Effector CD8-positive, alpha-beta T cell (primary cell): ENCODE data around the gene TRIM71.
A peak's percentile ranks its signal among the peaks of the same experiment; 100 is the strongest.
"Not testable (repeated sequence)": the region's sequence is repeated elsewhere in the genome, so short reads cannot be mapped to it uniquely, and the experiment has no call there.

Experiments
- DNase-seq: peaks from one replicate; lab custom pipeline; 2025; lab: John Stamatoyannopoulos, UW
- total RNA-seq, 4 experiments: gene quantifications; one replicate each; lab custom pipeline; 2026; lab: John Stamatoyannopoulos, UW

The TRIM71 gene
- total RNA-seq: 0 to 0.27 (median 0) reads per million in 4 experiments

GRCh38 chr3:32817558-32818228 lies at the start of gene TRIM71:
TSS of gene TRIM71 (plus strand) at chr3:32817997. CDS start at chr3:32818081, 84 bp downstream.
- no peak for DNase-seq

- DNase-seq: no peak
Observed at GRCh38 chr3:32778389-32778788, 39.4 kb upstream of the TRIM71 start.

- no peak for DNase-seq
Observed at GRCh38 chr3:32780071-32780734, 37.6 kb upstream of the TRIM71 start.

DNA sequence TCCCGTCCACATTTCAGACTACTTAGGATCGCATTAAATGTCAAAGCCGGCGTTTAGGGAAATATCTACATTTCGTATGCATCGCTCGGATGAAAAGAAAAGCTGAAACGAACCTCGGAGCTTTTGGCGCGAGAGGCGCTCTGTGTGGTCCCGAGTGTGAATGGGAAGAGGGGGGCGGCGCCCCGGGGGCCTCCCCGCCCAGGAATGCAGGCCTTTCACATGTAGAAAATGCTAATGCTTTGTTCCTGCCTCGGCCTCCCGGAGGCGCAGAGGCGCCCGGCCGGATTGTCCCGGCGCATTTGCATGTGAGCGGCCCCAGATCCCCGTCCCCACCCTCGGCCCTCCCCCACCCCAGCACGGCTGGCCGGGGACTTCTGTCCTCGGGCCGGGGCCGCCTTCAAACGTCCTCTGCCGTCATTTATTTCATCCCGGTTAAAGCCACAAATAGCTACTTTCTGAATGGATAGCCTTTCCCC lies 37.0 kb upstream of the TRIM71 start:
- DNase-seq: no peak

DNA sequence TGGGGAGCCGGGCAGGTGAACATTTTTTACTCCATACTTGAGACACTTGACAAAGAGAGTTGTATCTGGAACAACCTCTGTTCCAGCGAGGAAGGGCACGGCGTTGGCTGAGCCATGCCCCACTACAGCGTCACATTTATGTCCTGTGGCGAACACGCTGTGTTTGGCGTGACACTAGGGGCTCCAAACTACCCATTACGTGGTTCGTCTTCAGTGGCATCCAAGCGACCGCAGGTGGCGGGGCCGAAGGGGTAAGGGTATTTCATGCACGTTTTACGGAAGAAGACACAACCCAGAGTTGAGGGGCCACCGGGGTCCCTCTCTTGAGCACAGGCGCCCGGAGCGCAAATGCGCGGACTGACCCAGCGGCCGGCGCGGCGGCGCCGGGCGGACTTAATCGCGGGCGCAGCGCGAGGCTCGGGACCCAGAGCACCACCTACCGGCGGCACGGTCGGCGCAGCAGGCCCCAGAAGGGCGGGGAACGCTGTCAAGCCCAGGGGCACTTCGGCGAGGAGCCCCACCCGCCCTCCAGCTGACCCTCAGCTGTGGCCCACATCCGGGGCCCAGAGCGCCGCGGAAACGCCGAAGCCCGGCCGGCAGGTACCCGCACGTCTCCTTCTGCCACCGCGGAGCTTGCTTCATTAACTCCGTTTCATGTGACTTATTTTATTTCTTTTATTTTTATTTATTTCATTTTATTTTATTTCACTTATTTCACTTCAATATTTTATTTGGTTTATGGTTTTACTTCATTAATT lies 36.4 kb upstream of the TRIM71 start:
- peak; percentile 3 for DNase-seq

DNA sequence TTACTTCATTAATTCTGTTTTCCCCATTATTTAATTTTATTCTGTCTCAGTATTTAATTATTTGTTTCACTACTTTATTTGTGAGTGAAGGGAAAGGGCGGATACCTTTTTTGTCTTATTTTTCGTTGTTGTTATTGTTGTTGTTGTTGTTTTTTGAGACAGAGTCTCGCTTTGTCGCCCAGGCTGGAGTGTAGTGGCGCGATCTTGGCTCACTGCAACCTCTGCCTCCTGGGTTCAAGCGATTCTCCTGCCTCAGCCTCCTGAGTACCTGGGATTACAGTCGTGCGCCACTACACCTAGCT lies 35.9 kb upstream of the TRIM71 start:
- not testable (repeated sequence) for DNase-seq

- no peak for DNase-seq
Observed at GRCh38 chr3:32782407-32782806, 35.4 kb upstream of the TRIM71 start.

GRCh38 chr3:32791833-32792232 lies 26.0 kb upstream of the TRIM71 start:
- no peak for DNase-seq

- DNase-seq: no peak
Observed at GRCh38 chr3:32794487-32795308, 23.1 kb upstream of the TRIM71 start.

- not testable (repeated sequence) for DNase-seq
Observed at GRCh38 chr3:32796384-32796950, 21.3 kb upstream of the TRIM71 start.

- DNase-seq: no peak
Observed at GRCh38 chr3:32797776-32798175, 20.0 kb upstream of the TRIM71 start.

DNA sequence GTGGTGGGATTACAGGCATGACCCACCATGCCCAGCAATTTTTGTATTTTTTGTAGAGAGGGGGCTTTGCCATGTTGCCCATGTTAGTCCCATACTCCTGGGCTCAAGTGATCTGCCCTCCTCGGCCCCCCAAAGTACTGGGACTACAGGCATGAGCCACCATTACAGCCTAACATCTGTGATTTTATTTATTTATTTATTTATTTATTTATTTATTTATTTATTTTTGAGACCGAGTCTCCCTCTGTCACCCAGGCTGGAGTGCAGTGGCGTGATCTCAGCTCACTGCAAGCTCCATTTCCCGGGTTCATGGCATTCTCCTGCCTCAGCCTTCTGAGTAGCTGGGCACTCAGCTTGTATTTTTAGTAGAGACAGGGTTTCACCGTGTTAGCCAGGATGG lies 16.4 kb upstream of the TRIM71 start:
- DNase-seq: not testable (repeated sequence)

DNA sequence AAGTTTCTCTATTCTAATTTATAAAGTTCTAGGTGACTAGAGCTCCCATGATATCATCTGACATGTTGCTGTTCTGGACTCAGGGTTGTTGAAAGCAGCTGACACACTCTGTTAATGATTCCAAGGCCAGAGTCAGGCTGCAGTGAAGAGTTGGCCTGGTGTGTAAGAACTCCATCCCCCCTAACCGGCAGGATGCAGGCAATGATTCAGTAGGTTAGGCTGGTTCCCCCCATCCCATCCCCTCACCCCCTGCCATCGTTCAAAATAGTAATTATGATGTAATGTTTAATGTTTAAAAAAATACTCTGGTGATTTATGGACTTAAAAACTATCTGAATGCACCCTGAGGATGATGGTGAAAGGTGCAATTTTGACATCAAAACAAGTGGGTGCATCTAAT lies 4.6 kb upstream of the TRIM71 start:
- no peak for DNase-seq

- no peak for DNase-seq
Observed at GRCh38 chr3:32814361-32814760, 3.4 kb upstream of the TRIM71 start.

- no peak for DNase-seq
Observed at GRCh38 chr3:32815841-32816438, 1.9 kb upstream of the TRIM71 start.

- no peak for DNase-seq
Observed at GRCh38 chr3:32816439-32817256, 1.1 kb upstream of the TRIM71 start.

- DNase-seq: no peak
Observed at GRCh38 chr3:32817257-32817557, 590 bp upstream of the TRIM71 start.

DNA sequence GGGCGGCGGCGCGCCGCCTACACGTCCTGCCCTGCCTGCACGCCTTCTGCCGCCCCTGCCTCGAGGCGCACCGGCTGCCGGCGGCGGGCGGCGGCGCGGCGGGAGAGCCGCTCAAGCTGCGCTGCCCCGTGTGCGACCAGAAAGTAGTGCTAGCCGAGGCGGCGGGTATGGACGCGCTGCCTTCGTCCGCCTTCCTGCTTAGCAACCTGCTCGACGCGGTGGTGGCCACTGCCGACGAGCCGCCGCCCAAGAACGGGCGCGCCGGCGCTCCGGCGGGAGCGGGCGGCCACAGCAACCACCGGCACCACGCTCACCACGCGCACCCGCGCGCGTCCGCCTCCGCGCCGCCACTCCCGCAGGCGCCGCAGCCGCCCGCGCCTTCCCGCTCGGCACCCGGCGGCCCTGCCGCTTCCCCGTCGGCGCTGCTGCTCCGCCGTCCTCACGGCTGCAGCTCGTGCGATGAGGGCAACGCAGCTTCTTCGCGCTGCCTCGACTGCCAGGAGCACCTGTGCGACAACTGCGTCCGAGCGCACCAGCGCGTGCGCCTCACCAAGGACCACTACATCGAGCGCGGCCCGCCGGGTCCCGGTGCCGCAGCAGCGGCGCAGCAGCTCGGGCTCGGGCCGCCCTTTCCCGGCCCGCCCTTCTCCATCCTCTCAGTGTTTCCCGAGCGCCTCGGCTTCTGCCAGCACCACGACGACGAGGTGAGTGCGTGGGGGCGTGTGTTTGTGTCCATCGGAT lies 602 bp downstream of the TRIM71 start:
- no peak for DNase-seq

GRCh38 chr3:32818970-32819511 lies 1.2 kb downstream of the TRIM71 start:
- DNase-seq: no peak
